ENCODE data around the gene COL16A1.

GRCh38 chr1:31736675-31737074, 32.9 kb upstream of the COL16A1 start:
- no peak for TF ChIP-seq FOXA1 (IDR thresholded peaks at IDR 0.05)
- TF ChIP-seq BHLHE40 (IDR thresholded peaks at IDR 0.05; ENCODE audit: borderline replicate concordance): no peak
- no peak for TF ChIP-seq CTBP1 (IDR thresholded peaks at IDR 0.05; ENCODE audit: borderline replicate concordance)
- TF ChIP-seq ELF4 (IDR thresholded peaks at IDR 0.05): no peak
- no peak for TF ChIP-seq SP1 (IDR thresholded peaks at IDR 0.05)
- TF ChIP-seq FOXM1 (IDR thresholded peaks at IDR 0.05; ENCODE audit: borderline replicate concordance): no peak
- no peak for TF ChIP-seq FOXK2 (IDR thresholded peaks at IDR 0.05)
- no peak for TF ChIP-seq NFRKB (IDR thresholded peaks at IDR 0.05)

All from HEK293T (cell line).